ENCODE results near the gene PTCH1.

PTCH1 gene

DNA sequence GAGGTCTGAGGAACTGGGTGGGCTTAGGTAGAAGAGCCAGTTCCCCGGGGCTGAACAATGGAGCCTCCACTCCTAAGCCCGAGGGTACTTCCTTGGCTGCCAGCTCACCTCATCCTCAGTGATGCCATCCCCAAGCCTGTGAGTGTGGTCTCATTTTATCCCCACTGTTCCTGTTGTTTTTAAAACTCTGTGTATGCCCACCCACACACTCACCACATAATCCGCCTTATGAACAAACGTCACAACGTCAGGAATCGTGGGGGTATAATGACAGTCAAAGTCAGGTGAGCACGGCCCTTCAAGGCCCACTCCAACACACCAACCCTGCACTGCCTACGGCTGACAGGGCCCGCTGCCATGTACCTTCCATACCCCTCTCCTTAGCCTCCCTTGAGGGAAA is 61.1 kb downstream of the PTCH1 start:
- no peak for DNase-seq (ENCODE audit: low read depth in 2 of 2)
- TF ChIP-seq, protein P1, sequence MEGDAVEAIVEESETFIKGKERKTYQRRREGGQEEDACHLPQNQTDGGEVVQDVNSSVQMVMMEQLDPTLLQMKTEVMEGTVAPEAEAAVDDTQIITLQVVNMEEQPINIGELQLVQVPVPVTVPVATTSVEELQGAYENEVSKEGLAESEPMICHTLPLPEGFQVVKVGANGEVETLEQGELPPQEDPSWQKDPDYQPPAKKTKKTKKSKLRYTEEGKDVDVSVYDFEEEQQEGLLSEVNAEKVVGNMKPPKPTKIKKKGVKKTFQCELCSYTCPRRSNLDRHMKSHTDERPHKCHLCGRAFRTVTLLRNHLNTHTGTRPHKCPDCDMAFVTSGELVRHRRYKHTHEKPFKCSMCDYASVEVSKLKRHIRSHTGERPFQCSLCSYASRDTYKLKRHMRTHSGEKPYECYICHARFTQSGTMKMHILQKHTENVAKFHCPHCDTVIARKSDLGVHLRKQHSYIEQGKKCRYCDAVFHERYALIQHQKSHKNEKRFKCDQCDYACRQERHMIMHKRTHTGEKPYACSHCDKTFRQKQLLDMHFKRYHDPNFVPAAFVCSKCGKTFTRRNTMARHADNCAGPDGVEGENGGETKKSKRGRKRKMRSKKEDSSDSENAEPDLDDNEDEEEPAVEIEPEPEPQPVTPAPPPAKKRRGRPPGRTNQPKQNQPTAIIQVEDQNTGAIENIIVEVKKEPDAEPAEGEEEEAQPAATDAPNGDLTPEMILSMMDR (IDR thresholded peaks at IDR 0.05; ENCODE audit: low read depth, low read length) = no peak
- no peak overlapping the region for H3K4me3 ChIP-seq (replicated peaks in 1 of 2; ENCODE audit: low read depth in 2 of 2, low read length in 2 of 2)

DNA sequence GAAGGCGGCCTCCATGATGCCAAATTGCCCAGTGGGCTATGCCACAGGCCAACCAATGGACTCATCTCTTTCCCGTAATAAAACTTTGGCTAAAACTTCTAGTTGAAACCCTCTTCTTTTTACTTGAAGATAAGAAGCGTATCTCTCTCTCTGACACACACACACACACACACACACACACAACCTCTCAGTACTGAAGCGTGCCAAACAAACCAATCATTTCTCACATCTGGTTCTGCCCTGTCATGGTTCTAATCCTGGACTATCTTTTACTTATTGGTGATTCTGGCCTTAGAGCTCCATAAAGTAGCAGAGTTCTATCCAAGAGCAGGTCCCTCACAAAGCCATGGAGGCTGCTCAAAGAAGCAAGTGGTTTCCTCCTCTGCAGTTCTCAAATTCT is 64.6 kb downstream of the PTCH1 start:
- DNase-seq (ENCODE audit: low read depth in 2 of 2) = no peak
- H3K4me3 ChIP-seq (replicated peaks in 1 of 2; ENCODE audit: low read depth in 2 of 2, low read length in 2 of 2) = no peak overlapping the region
- TF ChIP-seq, protein P1 (IDR thresholded peaks at IDR 0.05; ENCODE audit: low read depth, low read length) = no peak

DNA sequence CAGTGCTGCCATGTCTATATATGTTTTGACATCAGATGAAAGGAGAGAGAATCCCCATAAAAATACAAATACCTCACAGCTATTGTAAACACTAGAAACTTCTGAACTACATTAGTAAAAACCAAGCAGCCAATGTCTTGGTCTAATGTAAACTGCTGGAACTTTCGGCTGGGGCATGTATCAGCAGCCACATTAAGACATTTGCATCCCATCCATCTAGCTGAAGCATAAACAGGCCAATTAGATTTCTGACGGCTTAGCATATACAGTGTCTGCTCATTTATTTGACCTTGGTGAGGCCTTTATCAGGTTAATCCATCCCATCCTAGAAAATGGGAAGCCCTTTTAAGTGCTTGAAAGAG is 65.7 kb downstream of the PTCH1 start:
- no peak overlapping the region for H3K4me3 ChIP-seq (replicated peaks in 1 of 2; ENCODE audit: low read depth in 2 of 2, low read length in 2 of 2)
- TF ChIP-seq, protein P1 (IDR thresholded peaks at IDR 0.05; ENCODE audit: low read depth, low read length) = no peak
- DNase-seq (ENCODE audit: low read depth in 2 of 2) = no peak

DNA sequence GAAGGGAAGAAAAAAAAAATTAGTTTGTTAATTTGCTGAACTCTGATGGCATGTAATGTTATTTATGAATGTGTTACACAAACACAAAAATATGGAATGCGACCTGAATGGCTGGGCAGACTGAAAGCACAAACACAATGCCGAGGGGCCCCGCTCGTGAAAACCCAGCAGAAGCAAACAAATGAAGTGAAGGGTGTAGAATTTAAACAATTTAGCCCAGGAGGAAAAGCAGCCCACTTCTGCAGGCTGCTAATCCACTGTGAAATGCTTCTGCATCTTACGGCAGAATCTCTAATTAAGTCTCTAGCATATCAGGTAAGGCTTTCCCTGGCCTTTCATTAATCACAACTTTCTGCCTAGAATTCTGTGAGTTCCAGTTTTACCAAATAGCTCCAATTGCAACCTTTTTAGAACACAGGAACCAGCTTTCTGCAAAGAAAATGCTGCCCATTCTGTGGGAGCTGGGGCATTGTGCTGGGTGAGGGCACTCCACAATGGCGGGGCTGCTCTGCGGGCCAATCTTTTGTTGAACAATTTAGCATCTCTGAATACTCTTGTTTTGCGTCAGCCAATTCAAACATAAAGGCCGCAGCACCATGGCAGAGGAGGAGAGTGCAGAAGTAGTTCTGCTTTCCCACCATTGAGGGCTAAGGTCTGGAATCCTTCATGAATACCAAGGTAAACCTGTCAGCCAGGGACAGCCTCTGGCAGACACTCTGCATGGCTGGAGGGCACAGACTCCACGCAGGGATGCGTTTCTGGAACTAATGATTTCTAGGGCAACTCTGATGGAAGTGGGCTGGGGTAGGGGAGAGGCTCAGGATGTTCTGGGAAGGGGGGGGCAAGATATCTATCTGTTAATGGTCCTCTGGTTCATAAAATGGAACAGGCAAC is 66.4 kb downstream of the PTCH1 start:
- no peak overlapping the region for H3K4me3 ChIP-seq (replicated peaks in 1 of 2; ENCODE audit: low read depth in 2 of 2, low read length in 2 of 2)
- no peak for DNase-seq (ENCODE audit: low read depth in 2 of 2)
- TF ChIP-seq, protein P1 (IDR thresholded peaks at IDR 0.05; ENCODE audit: low read depth, low read length) = no peak

DNA sequence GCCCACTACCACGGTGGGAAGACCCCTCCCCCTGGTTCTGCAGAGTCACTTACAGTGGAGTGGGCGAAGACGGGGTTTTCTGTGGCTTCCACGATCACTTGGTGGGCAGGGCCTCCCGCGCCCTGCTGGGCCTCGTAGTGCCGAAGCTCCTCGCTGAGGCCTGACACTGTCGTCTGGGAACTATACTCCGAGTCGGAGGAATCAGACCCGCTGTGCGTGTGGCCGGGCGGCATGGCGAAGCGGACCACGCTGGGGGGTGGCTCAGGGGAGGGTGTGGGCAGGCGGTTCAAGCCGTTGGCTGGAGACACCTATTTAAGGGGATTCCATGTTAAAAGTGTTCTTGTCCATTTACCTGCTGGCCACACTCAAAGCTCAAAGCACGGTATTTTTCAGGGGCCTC is 67.8 kb downstream of the PTCH1 start:
- H3K4me3 ChIP-seq (replicated peaks in 1 of 2; ENCODE audit: low read depth in 2 of 2, low read length in 2 of 2) = no peak overlapping the region
- TF ChIP-seq, protein P1 (IDR thresholded peaks at IDR 0.05; ENCODE audit: low read depth, low read length) = no peak
- no peak for DNase-seq (ENCODE audit: low read depth in 2 of 2)

DNA sequence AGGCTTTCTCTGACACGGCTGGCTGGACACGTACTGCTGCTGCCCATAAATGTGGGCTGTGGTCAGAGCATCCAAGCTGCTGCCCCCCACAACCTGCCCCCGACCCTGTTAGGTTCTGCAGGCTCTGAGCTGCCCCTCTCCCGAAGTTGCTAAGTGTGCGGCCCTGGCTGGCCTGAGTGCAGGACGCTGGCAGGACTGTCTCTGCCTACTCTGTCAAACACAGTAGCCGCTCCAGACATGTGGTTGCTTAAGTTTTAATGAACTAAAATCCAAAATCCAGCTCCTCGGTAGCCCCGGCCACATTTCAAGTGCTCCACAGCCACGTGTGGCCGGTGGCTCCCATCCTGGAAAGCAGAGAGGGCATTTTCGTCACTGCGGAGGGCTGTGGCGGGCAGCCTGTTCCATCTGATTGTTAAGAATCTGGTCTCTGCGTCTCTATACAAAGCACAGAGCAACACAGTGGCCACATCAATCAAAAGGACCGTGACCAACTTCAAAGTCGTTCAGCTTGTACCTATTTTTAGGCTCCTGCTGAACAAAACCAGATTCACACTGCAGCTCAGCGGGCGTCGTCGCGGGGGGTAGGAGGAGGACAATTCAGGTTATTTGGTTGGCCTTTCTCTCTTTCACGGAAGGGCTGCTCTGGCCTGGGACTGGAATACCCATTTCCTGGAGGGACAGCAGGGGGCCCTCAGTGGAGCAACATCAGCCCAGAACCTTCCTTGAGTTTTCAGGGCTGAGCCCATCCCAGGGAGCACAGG is 68.9 kb downstream of the PTCH1 start:
- H3K4me3 ChIP-seq (replicated peaks in 1 of 2; ENCODE audit: low read depth in 2 of 2, low read length in 2 of 2) = no peak overlapping the region
- no peak for DNase-seq (ENCODE audit: low read depth in 2 of 2)
- TF ChIP-seq, protein P1 (IDR thresholded peaks at IDR 0.05; ENCODE audit: low read depth, low read length) = no peak
